Duodenal mucosa (tissue), 2 donors: Measurements from ENCODE around the gene GIGYF2.
"Not testable (repeated sequence)": the region's sequence is repeated elsewhere in the genome, so short reads cannot be mapped to it uniquely, and the experiment has no call there.

ENCODE experiments used
- H3K27ac ChIP-seq: one replicate; pipeline ENCODE4 v1.7.0; 2013; ENCODE audit warnings: low read depth, low read length
- H3K27me3 ChIP-seq, 2 donors: one replicate each; pipeline ENCODE4 v1.7.0; 2013; ENCODE audit warnings: low read length in 2 of 2, control low read depth in 1 of 2; ENCODE audit not compliant: insufficient read depth in 2 of 2, control insufficient read depth in 1 of 2
- H3K36me3 ChIP-seq, 2 donors: one replicate each; pipeline ENCODE4 v1.7.0; 2013; ENCODE audit warnings: low read length in 2 of 2, control low read depth in 1 of 2; ENCODE audit not compliant: insufficient read depth in 2 of 2, control insufficient read depth in 1 of 2
- H3K4me1 ChIP-seq, 2 donors: one replicate each; pipeline ENCODE4 v1.7.0; 2013; ENCODE audit warnings: low read length in 2 of 2, control low read depth in 1 of 2; ENCODE audit not compliant: insufficient read depth in 2 of 2, control insufficient read depth in 1 of 2
- H3K4me3 ChIP-seq, 2 donors: one replicate each; pipeline ENCODE4 v1.7.0; 2013; ENCODE audit warnings: low read length in 2 of 2, low read depth in 1 of 2
- H3K9ac ChIP-seq, 2 donors: one replicate each; pipeline ENCODE4 v1.7.0; 2013; ENCODE audit warnings: low read length in 2 of 2, low read depth in 1 of 2
- H3K9me3 ChIP-seq, 2 donors: one replicate each; pipeline ENCODE4 v1.7.0; 2013; ENCODE audit warnings: low read length in 2 of 2, control low read depth in 1 of 2; ENCODE audit not compliant: control insufficient read depth in 1 of 2

GIGYF2 gene

GRCh38 chr2:232846055-232846454 is 148.9 kb downstream of the GIGYF2 start:
- H3K4me1 ChIP-seq = peaks cover 0 to 7% of the 10 kb centered on the region in 2 donors
- H3K4me3 ChIP-seq = no peak overlapping the region
- H3K27ac ChIP-seq = no peak overlapping the region
- H3K36me3 ChIP-seq = peaks cover 56 to 87% of the 10 kb centered on the region in 2 donors
- H3K27me3 ChIP-seq = no peaks in the 10 kb centered on the region
- H3K9me3 ChIP-seq = no peaks in the 10 kb centered on the region
- H3K9ac ChIP-seq = no peak overlapping the region

GRCh38 chr2:232850039-232850438 is 152.9 kb downstream of the GIGYF2 start:
- Histone ChIP-seq H3K9ac (no peak overlapping the region), H3K36me3 (peaks cover 53 to 68% of the 10 kb centered on the region in 2 donors), H3K27me3 (no peaks in the 10 kb centered on the region), H3K9me3 (no peaks in the 10 kb centered on the region), H3K27ac (no peak overlapping the region), H3K4me1 (peaks cover 9 to 13% of the 10 kb centered on the region in 2 donors), H3K4me3 (no peak overlapping the region)

DNA sequence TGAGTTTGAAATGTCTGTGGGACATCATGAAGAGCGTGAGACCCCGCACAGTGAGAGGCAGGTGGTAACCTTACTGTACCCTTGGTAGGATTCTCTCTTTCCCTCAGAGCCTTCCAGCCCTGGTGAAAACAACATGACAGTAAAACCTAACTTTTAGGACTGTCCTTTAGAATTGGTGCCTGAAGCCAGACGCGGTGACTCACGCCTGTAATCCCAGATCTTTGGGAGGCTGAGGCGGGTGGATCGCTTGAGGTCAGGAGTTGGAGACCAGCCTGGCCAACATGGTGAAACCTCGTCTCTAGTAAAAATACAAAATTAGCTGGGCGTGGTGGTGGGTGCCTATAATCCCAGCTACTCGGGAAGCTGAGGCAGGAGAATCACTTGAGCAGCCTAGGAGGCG is 154.9 kb downstream of the GIGYF2 start:
- not testable (repeated sequence) for H3K27ac ChIP-seq, H3K27me3 ChIP-seq, H3K9me3 ChIP-seq, H3K9ac ChIP-seq, H3K4me3 ChIP-seq
- H3K36me3 ChIP-seq = peaks cover 41 to 65% of the 10 kb centered on the region in 2 donors
- peaks cover 9 to 14% of the 10 kb centered on the region in 2 donors for H3K4me1 ChIP-seq

DNA sequence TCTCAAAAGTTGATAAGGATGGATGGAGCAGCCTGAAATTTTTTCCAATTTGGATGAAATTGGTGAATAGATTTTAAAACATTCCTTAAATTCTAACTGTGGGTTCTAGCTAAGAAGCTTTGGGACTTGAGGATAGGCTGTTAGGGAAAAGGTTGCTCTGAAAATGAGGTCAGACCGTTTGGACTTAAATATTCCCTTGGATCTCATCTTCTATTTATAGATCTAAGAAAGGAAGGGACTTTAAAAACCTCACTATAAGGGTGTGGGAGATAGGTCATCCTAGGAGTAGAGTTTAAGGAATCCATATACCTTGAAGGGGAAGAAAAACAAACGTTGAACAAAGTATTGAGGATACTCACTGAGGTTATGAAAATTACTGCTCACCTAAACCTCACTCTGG is 155.5 kb downstream of the GIGYF2 start:
- no peak overlapping the region for H3K27ac ChIP-seq
- peaks cover 36 to 65% of the 10 kb centered on the region in 2 donors for H3K36me3 ChIP-seq
- H3K9me3 ChIP-seq = no peaks in the 10 kb centered on the region
- H3K4me3 ChIP-seq = no peak overlapping the region
- H3K4me1 ChIP-seq = peaks cover 12 to 14% of the 10 kb centered on the region in 2 donors
- H3K27me3 ChIP-seq = no peaks in the 10 kb centered on the region
- no peak overlapping the region for H3K9ac ChIP-seq

- H3K9ac ChIP-seq = no peak overlapping the region
These were observed 157.0 kb downstream of the GIGYF2 start for GRCh38 chr2:232854082-232854481.

DNA sequence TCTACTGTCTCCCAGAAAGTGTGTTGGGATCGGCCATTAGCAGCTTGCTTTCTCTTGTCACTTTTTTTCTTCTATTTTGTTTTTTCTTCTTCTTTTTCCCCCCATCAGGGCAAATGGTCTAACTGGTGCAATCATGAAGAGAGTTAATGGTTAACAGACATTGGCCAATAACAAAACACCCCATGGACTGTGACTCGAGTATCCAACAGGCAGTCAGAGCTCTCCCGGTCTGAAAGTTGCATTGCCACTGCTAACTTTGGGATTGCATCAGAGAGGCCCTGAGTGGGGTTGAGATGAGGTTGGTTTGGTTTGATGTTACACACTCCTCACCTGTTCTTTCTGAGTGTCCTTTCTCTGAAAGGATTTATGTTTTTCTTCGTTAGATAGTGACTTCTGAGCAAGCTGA is 160.0 kb downstream of the GIGYF2 start:
- Histone ChIP-seq H3K27me3 (no peaks in the 10 kb centered on the region), H3K4me3 (no peak overlapping the region), H3K27ac (no peak overlapping the region), H3K4me1 (peaks cover 17 to 27% of the 10 kb centered on the region in 2 donors), H3K36me3 (peaks cover 11 to 35% of the 10 kb centered on the region in 2 donors), H3K9ac (no peak overlapping the region), H3K9me3 (no peaks in the 10 kb centered on the region)

More at GRCh38 chr2:232854082-232854481, 157.0 kb downstream of the GIGYF2 start:
- H3K4me3 ChIP-seq = no peak overlapping the region
- peaks cover 30 to 64% of the 10 kb centered on the region in 2 donors for H3K36me3 ChIP-seq
- H3K27ac ChIP-seq = no peak overlapping the region
- H3K27me3 ChIP-seq = no peaks in the 10 kb centered on the region
- no peaks in the 10 kb centered on the region for H3K9me3 ChIP-seq
- peaks cover 14 to 17% of the 10 kb centered on the region in 2 donors for H3K4me1 ChIP-seq

DNA sequence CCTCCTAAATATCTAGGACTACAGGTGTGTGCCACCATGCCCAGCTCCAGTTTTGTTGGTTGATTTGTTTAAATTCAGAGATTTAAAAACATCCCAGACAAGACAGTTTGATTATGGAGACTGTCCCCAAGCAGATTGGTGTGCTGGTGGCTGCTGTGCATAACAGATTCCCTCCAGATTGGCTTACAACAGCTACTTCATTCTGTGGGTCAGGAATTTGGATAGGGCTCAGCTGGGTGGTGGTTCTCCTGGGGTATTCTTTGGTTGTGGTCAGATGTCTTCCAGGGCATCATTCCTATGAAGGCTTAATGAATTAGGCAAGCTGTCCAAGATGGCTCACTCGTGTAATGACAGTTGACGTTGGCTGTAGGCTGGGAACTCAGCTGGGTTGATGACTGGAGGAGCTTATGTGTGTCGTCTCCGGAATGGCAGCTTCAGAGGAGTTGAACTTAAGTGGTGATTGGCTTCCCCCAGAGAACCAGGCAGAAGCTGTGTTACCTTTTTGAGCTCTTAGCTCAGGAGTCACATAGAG is 162.3 kb downstream of the GIGYF2 start:
- H3K27ac ChIP-seq = no peak overlapping the region
- no peaks in the 10 kb centered on the region for H3K9me3 ChIP-seq
- H3K4me3 ChIP-seq = no peak overlapping the region
- H3K9ac ChIP-seq = no peak overlapping the region
- H3K4me1 ChIP-seq = peaks cover 8 to 20% of the 10 kb centered on the region in 2 donors
- H3K36me3 ChIP-seq = peaks cover 10 to 42% of the 10 kb centered on the region in 2 donors
- no peaks in the 10 kb centered on the region for H3K27me3 ChIP-seq

DNA sequence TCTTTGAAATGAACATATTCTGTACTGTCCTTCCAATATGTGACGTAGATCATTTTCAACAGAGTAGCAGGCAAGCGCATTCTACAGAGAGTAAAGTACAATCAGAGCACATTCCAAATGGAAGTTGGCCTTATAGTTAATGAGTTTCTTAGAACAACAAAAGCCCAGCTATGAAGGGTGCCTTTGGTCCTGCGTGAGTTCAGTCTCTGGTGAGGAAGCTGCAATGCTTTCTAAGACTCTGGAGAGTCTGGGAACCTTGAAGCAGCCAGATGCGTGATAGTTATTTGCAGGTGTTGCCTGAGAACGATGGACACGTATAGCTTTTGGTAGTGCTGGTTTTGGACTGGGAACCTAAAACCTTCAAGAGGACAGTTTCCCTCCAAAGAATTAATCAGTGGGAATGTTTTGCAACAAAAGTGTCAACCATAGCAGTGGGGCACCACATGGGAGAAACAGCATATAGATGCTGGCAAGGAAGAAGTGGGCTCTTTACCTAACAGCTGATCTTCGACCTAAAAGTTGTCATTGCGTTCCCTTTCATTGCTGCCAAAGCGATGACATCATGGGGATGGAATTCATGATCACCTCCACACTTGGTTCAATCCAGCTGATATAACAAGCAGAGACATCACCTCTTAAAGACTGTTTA is 163.6 kb downstream of the GIGYF2 start:
- Histone ChIP-seq H3K36me3 (peaks cover 10 to 35% of the 10 kb centered on the region in 2 donors), H3K27ac (no peak overlapping the region)

DNA sequence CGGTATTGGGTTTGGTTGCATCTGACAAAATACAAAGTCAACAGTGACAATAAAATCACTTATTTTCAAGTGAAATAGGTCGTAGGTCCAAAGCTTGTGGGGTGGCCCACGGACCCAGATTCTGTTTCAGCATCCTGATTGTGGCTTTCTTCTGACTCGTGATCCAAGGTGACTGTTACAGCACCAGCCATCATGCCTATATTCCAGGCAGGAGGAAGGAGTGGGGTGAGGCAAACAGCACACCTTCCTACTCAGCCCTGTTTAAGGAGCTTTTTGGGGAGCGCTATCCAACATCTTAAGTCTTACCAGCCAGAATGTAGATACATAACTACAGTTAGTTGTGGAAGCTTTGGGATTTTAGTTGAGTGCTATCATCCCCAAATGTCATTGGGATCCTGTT is 164.2 kb downstream of the GIGYF2 start:
- Histone ChIP-seq H3K9me3 (no peaks in the 10 kb centered on the region), H3K4me3 (no peak overlapping the region)

More for the DNA sequence above, 163.6 kb downstream of the GIGYF2 start:
- Histone ChIP-seq H3K9ac (no peak overlapping the region), H3K4me3 (no peak overlapping the region), H3K4me1 (peaks cover 8 to 20% of the 10 kb centered on the region in 2 donors), H3K9me3 (no peaks in the 10 kb centered on the region), H3K27me3 (no peaks in the 10 kb centered on the region)

GRCh38 chr2:232863996-232864395 is 166.9 kb downstream of the GIGYF2 start:
- Histone ChIP-seq H3K9me3 (no peaks in the 10 kb centered on the region), H3K36me3 (peaks cover 3 to 8% of the 10 kb centered on the region in 2 donors), H3K9ac (no peak overlapping the region), H3K4me1 (peaks cover 3 to 12% of the 10 kb centered on the region in 2 donors), H3K27ac (no peak overlapping the region), H3K4me3 (no peak overlapping the region), H3K27me3 (no peaks in the 10 kb centered on the region)

More for the DNA sequence above, 164.2 kb downstream of the GIGYF2 start:
- no peaks in the 10 kb centered on the region for H3K27me3 ChIP-seq
- H3K9ac ChIP-seq = no peak overlapping the region
- no peak overlapping the region for H3K27ac ChIP-seq
- peaks cover 8 to 20% of the 10 kb centered on the region in 2 donors for H3K4me1 ChIP-seq
- H3K36me3 ChIP-seq = peaks cover 10 to 32% of the 10 kb centered on the region in 2 donors
